Right lobe of liver (tissue), 4 donors: ENCODE data around the gene COMMD10.

ENCODE experiments used
- POLR2A ChIP-seq: fragments of 450-650 bp; IDR thresholded peaks from one replicate; pipeline ENCODE4 v1.6.1; 2017; ENCODE audit warnings: antibody characterized with exemption, mild to moderate bottlenecking
- TF ChIP-seq, protein P1 (sequence below), 4 donors: fragments of 200-600 bp in 3 of 4; fragments of 450-650 bp in 1 of 4; IDR thresholded peaks; one replicate each; pipeline versions ENCODE4 v1.5.1 to v1.8.0; 2016 to 2022; ENCODE audit warnings: antibody characterized with exemption in 4 of 4, mild to moderate bottlenecking in 2 of 4
- donor health status: DM: no; HTN: no; CAD: no.
- donor health status: DM: no; HTN: no; CAD: no.
- donor health status: DM: no; HTN: yes; CAD: no.

DNA sequence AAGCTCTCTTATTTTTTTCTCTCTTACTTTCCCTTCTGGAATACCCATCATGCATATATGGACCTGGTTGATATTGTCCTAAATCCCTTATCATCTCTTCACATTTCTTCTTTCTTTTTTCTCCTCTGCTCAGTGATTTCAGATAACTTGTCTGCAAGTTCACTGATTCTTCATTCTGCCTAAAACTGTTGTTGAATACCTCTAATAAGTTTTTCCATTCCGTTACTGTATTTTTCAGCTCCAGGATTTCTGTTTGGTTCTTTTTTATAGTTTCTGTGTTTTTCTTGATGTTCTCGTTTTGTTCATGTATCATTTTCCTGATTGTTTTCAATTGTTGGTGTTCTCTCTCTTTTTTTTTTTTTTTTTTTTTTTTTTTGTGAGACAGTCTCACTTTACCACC is 203.7 kb downstream of the COMMD10 start:
- TF ChIP-seq, protein P1, sequence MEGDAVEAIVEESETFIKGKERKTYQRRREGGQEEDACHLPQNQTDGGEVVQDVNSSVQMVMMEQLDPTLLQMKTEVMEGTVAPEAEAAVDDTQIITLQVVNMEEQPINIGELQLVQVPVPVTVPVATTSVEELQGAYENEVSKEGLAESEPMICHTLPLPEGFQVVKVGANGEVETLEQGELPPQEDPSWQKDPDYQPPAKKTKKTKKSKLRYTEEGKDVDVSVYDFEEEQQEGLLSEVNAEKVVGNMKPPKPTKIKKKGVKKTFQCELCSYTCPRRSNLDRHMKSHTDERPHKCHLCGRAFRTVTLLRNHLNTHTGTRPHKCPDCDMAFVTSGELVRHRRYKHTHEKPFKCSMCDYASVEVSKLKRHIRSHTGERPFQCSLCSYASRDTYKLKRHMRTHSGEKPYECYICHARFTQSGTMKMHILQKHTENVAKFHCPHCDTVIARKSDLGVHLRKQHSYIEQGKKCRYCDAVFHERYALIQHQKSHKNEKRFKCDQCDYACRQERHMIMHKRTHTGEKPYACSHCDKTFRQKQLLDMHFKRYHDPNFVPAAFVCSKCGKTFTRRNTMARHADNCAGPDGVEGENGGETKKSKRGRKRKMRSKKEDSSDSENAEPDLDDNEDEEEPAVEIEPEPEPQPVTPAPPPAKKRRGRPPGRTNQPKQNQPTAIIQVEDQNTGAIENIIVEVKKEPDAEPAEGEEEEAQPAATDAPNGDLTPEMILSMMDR (IDR thresholded peaks at IDR 0.05), result no peak
- no peak for TF ChIP-seq POLR2A
